LNCAP (cell line): ENCODE results near the gene PTPRT.

ENCODE experiments used
- CTCF ChIP-seq: fragments of 450-650 bp; IDR thresholded peaks from 2 replicates; pipeline ENCODE4 v1.5.1; 2017; ENCODE audit warnings: mild to moderate bottlenecking

PTPRT gene

DNA sequence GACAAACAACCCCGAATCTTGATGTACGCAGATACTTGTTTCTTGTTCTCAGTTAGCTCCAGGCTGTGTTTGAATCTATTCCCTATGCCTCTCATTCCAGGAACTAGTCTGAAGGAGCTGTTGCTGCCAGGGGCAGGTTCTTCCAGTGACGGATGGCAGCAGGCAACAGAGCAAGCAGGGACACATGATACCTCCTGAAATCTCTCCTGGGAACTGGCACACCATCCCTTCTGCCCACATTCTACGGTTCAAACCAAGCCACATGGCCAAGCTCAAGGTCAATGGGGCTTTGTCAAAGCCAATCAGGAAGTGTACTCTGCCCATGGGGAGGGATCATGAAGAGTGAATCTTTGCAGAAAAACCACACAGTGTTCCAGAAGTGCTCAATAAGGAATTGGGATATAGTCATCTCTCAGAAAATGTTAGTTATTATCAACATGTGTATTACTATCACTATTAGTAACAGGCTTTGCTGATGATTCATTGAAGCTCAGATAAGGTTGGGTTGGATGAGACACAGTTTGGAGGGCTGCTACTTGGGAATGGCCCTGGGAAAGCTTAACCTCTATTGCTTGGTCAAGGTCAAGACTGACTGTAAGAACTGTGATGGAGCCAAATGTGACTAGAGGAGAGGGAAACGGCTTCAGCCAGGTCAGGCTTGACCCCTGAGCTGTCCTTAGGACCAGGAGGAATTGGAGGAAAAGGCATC is 454.9 kb downstream of the PTPRT start:
- TF ChIP-seq CTCF = no peak

- no peak for TF ChIP-seq CTCF
These were observed 467.8 kb downstream of the PTPRT start for GRCh38 chr20:42721923-42722322.

- TF ChIP-seq CTCF = no peak
These were observed 475.2 kb downstream of the PTPRT start for GRCh38 chr20:42714298-42715141.

DNA sequence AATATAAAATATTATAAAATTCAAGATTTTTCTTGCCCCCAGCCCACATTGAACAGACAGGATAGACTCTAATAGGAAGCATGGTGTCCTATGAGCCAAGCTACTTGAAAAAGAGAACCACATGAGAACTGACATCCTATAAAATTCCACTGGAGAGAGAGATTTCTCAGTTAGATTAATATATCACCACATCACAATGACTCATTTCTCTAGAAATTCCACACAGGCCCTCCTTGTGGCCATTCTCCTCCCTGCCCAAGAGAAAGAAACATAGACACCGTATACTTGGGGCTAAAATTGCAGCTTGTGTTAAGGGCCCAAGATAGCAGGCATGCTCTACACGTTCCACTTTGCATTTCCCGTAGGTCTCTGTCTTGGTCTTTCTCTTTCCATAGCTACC is 481.4 kb downstream of the PTPRT start:
- no peak for TF ChIP-seq CTCF

GRCh38 chr20:42706759-42707158 is 482.9 kb downstream of the PTPRT start:
- no peak for TF ChIP-seq CTCF

- no peak for TF ChIP-seq CTCF
These were observed 484.2 kb downstream of the PTPRT start for GRCh38 chr20:42705550-42705949.

DNA sequence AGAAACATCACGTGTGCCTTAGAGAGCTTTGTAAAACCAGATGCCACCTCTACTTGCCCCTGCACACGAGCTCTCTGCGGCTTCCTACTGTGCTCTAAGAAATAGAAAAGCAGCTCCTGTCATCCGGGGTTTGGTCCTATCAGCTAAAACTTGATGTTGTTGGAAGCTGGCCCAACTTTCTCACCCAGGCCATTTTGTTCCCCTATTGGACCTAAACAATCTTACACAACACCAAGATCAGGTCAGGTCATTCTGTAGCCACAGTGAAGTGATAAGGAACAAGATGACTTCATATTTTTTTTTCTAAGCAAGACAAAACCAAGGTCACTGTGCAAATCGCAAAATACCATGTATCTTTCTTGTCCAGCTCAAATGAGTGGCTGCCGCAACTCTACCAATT is 486.0 kb downstream of the PTPRT start:
- TF ChIP-seq CTCF = no peak
